Stimulated activated CD8-positive, alpha-beta memory T cell treated with anti-CD3 and anti-CD28 coated beads, Interleukin-4, amount 100 ng/mL, for 4 hours (primary cell): ENCODE results near the gene FOLR2.
"Not testable (repeated sequence)": the region's sequence is repeated elsewhere in the genome, so short reads cannot be mapped to it uniquely, and the experiment has no call there.

Source experiments
- DNase-seq, 2 donors: peaks; one replicate each; pipeline ENCODE4 v3.0.0-alpha.2; 2020; ENCODE audit warnings: low read depth in 2 of 2, low spot score in 1 of 2

The FOLR2 gene

DNA sequence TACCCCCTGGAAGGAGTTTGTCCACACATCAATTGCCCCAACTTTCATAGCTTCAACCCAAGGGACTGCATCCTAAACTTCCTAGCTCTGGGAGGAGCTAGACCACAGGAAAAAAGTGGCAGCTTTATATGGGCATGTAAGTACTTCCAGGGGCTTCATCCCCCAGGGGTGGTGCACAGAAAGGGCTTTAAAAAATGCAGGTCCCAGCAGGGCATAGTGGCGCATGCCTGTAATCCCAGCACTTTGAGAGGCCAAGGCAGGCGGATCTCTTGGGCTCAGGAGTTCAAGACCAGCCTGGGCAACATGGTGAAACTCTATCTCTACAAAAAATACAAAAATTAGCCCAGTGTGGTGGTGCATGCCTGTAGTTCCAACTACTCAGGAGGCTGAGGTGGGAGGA is 9.8 kb upstream of the FOLR2 start:
- DNase-seq: not testable (repeated sequence)

DNA sequence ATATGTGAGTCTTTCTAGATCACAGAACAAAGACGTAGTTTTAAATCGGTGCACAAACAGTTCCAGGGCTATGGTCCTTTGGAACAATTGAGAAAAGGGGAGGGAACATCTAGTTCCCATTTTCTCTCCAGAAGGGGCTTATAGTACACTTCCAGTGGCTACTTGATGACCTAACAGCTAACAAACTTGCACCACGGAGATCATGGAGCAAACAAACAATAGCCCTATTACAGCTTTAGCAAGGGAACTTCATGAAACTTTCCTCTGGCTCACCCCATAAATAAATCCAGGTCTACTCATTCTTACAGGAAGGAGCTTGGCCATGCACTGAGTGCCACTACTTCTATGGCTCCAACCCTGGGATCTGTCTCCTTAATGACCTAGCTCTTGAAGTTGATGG is 8.3 kb upstream of the FOLR2 start:
- DNase-seq: no peak

DNA sequence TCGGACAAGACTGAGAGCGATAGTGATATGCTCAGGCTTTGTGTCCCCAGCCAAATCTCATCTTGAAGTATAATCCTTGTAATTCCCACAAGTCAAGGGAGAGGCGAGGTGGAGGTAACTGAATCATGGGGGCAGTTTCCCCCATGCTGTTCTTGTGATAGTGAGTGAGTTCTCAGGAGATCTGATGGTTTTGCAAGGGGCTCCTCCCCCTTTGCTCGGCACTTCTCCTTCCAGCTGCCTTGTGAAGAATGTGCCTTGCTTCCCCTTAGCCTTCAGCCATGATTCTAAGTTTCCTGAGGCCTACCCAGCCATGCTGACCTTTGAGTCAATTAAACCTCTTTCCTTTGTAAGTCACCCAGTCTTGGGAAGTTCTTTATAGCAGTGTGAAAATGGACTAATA is 7.5 kb upstream of the FOLR2 start:
- no peak for DNase-seq

DNA sequence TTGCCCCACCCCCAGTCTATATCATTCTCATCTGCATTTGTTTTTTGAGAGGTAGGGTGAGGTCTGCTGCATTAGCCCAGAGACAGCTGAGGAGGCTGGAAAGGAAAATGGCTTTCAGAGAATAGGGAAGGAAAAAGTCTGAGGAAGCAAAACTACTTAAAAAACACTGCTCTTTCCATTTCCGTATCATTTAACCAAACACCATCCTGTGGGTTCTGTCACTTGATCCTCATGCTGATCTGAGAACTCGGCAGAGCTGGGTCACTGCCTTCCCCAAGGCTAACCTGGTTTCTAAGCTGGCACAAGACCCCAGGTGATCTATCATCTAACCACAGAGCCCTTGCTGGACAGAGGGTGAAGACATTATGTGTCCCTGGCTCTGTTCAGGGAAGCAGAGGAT is 1.2 kb downstream of the FOLR2 start:
- DNase-seq: no peak

DNA sequence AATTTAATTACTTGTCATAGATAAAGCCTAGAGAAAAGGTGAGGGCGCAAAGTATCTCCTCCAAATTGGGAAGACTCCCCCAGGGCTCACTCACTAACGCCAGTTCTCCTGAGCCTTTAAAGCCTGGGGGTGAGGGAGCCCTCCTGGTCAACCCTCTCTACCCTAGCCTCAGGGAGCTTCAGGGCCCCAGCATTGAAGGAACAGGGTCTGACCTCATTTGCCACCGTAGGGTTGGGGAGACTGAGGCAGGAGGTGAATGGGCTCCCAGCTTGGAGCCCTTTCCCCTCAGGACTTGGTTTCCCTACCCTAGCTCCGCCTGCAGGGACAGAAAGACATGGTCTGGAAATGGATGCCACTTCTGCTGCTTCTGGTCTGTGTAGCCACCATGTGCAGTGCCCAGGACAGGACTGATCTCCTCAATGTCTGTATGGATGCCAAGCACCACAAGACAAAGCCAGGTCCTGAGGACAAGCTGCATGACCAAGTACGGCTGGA is 1.7 kb downstream of the FOLR2 start:
- no peak for DNase-seq

DNA sequence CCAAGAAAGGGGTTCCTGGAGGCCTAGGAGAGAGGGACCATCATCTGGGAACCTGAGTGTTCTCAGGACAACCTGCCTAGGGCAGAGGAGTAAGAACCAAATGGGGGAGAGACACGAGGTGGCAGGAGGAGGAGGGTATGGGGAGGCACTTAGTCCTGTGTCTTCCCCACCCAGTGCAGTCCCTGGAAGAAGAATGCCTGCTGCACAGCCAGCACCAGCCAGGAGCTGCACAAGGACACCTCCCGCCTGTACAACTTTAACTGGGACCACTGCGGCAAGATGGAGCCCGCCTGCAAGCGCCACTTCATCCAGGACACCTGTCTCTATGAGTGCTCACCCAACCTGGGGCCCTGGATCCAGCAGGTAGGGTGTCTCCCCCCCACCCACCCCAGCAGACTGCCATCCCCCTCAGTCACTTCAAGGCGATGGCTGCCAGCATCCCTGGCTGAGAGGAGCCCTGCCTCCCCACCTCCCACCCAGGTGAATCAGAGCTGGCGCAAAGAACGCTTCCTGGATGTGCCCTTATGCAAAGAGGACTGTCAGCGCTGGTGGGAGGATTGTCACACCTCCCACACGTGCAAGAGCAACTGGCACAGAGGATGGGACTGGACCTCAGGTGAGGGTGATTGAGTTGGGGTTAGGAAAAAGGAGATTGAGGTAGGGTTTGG is 4.2 kb downstream of the FOLR2 start:
- DNase-seq: no peak

DNA sequence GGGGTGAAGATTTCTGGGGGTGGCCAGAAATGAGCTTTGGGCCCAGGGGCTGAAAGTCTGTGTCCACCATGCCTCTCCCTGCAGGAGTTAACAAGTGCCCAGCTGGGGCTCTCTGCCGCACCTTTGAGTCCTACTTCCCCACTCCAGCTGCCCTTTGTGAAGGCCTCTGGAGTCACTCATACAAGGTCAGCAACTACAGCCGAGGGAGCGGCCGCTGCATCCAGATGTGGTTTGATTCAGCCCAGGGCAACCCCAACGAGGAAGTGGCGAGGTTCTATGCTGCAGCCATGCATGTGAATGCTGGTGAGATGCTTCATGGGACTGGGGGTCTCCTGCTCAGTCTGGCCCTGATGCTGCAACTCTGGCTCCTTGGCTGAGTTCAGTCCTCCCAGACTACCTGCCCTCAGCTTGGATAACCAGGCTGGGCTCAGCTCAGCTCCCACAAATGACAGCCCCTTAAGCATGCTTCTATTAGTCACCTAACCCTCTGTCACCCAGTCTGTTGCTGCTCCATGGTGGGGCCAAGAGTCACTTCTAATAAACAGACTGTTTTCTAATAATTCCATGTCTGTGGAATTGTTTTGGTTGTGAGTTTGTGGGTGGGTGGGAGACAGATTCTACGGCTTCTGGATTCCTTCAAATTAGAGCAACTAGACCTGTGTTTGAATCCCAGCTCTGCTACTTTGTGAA is 4.9 kb downstream of the FOLR2 start:
- no peak for DNase-seq

DNA sequence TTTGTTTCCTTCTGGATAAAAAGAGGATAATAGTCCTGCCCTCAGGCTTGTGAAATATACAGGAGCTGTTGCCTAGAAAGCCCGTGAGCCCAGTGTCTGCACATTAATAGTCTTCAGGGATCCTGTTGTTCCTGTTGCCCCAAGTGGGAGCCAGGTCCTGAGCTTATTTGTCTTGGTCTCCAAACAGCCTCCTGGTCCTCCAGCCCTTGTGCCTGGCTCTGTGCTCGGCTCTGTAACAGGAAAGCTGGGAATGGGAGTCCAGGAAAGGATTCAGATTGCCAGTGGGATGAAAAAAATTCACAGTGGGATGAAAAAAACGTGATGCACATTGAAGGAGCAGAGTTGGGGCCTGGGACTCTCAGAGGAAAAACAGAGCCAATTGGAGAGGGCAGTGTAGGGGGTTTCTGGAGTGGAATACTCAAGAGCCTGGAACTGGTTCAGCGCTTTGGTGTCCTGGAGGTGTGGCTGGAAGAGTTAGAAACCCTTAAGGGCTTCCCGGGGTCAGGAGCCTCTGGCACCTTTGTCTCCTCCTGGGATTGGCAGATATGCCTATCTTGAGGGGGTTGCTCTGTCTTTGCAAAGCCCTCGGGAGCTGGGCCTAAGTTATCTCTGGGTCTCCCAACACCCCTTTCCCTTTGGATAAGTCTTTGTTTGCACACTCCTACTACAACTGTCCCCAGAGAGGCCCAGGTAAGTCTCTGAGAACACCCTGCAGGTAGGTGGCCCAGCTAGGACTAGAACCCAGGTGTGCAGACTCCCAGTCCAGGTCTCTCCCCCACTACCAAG is 5.7 kb downstream of the FOLR2 start:
- no peak for DNase-seq

DNA sequence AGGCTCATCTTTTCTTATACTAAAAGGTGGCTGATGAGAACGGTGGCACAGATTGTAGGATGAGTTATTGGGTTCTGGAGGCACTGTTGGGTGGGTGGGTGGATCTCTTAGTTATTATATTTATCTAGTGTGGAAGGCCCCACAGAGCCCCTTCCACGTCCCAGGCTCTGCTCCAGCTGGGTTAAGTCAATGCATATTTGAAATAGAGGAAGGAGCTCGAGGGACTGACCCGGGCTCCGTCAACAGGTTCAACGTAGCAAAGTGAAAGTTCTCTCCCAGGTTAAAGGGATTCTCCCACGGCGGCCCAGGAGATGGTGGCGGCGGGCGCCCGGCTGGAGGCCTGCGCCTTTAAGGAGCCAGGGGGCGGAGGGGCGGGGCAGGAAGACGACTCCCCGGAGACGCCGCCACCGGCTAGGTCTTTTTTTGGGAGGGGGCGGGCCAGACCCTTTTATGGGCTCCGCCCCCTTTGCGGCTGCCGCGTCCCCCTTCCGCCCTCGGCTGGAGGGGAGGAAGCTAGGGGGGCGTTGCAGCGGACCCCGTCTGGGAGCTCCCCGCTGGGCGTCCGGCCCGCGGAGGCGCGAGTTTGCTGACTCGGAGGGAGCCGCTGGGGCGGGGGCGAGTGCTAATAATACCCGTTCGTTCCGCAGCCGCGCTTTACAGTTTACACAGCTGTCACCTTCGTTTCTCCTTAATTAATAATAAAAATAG is 6.5 kb downstream of the FOLR2 start:
- peak; percentile 75 to 88 for DNase-seq

DNA sequence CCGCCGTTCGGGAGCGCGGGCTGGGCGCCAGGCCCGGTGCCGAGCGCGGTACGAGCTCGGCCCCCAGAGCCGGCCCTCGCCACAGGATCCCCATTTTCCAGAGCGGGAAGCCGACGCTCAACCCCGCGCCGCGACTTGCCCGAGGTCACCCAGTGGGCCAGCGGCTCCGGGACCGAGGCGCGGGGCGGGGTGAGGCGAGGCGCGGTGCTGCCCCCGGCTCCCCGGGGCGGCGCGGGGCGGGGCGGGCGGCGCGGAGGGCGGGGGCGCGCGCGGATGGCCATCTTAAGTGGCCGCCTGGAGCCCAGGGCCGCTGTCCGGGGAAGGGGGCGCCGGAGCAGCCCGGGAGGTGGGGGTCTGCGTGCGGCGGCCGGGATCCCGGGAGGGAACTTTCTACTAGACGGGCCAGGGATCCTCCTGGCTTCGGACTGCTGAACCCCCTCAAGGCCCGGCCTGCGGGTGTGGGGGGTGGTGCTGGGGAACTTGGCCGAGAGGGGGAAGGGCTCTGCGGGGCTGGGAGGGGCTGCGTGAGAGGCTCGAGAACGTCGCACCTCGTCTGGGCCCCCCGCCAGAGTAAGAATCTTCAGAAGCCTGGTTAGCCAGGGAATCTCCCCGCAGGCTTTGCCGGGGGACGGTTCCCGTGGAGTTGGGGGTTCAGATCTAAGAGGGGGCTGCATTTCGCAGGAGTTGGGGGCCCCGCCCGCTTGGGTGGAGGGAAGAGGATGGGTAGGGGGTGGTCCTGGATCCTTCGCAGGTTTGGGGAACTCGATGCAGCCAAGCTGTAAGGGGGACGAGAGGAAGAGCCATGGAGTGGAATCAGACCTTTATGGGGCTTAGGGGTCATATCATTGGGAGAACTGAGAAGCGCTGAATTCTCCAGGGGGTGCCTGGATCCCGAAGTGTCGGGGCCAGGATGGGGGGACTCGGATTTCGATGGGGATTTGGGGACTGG is 7.3 kb downstream of the FOLR2 start:
- peak in 1 of 2 donors; percentile 27 for DNase-seq

DNA sequence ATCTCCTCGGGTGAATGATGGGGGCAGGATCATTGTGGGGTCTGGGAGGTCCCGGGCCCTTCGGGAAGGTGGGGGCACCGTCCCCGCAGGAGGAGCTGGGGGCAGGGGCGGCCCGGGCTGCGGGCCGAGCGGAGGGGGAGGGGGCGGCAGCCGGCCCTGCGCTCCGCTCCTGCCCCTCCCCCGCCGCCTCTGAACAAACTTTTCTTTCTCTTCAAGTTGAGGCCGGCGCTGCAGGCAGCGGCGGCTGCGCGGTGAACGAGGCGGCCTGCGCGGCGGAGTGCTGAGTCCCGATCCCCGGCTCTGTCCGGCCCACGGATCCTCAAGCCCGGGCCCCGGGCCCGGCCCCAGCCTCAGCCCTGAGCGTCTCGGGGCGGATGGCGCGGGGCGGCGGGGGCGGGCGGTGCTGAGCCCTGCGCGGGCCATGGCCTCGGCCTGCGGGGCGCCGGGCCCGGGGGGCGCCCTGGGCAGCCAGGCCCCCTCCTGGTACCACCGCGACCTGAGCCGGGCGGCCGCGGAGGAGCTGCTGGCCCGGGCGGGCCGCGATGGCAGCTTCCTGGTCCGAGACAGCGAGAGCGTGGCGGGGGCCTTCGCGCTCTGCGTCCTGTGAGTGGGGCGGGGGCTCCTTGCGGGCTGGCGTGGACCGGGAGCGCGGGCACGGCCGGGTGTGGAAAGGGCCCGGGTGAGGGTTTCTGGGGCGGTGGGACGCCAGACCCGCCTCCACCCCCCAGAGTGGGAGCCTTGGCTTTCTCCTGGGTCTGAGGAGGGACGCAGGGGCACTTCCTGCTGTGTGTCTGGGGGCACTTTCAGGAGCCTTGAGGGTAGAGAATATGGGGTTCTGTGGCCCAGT is 8.2 kb downstream of the FOLR2 start, which contains the start of gene INPPL1:
Gene INPPL1, plus strand, starts transcription at position 204 of the 847 bp plus-strand sequence. Its CDS starts 218 bp downstream, at position 422.
- DNase-seq: no peak

DNA sequence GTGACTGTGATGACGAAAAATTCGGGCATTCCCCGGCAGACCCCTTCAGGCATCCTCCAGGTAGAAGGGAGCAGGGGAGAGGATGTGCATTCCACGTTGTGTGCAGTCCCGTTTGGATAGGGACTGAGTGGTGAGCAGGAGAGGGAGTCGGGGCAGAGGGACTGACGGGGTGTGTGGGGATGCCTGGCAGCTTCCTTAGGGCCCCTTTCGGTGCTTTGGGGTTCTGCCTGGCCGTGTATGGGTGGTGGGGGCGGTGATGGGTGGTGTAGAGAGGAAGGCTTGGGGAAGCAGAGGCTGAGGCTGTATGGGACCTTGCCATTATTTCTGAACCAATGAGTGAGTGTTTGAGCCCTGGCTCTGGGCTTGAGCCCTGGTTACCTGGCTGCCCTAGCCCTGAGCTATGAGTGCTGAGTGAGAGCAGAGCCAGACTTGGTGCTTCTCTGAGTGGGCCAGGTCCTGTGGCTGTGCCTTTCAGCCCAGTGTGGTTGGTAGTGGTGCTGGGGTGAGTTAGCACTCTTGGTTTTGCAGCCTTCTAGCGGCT is 8.9 kb downstream of the FOLR2 start:
- DNase-seq: no peak

DNA sequence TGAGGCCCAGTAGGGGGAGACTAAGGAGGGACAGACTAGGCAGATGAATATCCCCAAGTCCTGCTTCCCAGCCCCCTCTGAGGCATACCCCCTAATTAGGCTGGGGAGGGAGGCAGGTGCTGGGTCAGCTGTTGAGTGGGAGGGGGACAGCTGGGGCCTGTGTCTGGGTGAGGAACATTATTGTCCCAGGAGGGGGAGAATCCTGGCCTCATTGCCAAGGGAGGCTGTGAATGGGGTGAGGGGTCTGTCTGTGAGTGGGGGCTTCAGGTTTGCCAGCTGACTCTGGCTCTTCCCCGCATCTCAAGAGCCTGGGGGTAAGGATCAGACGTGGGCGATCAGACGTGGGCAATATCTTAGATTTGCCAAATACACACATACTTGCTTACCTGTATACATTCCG is 10.1 kb downstream of the FOLR2 start:
- DNase-seq: no peak

DNA sequence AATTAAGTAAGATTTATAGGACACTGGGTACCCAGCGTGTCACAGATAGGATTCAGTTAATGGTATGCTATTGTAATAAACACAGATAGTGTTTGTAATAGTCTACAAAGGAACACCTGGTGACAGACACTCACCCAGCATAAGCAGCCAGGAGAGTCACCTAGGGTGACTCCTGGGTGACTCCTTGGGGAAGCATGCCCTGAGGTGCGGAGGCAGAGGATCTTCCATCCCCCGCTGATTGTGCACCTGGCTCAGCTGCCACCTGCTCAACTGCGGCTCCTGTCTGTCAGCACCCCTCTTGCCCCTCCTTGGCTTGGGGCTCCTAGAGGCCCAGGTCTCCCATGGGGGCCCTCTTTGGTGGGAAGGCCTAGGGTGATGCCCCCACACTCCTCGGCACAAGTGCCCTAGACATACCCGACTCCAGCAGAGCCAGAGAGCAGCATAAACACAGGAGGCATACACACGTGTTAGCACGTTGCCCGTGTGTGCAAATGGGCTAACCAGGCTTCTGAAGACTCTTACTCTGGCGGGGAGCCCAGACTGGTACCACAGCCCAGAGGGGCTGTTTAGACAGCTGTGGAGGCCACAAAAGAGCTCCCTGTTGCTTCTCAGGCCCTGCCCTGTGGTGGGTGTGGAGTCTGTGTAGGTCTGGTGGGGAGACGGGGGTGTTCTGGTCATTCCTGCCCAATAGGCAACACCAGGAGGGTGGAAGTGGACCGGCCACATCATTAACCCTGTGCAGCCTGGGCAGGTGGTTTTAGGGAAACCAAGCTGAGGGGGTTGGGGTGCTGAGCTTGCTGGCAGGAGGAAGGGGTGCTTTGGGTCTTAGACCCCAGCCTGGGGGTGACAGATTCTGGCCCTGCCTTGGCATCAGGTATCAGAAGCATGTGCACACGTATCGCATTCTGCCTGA is 11.0 kb downstream of the FOLR2 start:
- DNase-seq: no peak

DNA sequence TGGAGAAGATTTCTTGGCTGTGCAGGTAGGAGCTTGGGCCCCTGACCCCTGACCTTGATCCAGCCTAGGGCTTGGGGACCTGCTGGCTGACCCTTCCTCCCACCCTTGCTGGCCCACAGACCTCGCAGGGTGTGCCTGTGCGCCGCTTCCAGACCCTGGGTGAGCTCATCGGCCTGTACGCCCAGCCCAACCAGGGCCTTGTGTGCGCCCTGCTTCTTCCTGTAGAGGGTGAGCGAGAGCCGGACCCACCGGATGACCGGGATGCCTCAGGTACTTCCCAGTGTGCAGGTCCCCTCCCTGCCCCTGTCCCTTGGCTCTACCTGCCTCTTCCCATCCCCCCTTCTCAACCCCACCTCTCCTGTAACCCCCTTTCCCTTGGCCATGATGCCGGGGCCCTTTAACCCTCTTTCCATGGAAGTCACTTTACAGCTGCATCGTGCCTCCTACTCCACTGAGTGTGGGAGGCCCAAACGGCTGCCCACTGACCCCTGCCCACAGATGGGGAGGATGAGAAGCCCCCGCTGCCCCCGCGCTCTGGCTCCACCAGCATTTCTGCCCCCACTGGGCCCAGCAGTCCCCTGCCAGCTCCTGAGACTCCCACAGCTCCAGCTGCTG is 11.7 kb downstream of the FOLR2 start:
- no peak for DNase-seq

DNA sequence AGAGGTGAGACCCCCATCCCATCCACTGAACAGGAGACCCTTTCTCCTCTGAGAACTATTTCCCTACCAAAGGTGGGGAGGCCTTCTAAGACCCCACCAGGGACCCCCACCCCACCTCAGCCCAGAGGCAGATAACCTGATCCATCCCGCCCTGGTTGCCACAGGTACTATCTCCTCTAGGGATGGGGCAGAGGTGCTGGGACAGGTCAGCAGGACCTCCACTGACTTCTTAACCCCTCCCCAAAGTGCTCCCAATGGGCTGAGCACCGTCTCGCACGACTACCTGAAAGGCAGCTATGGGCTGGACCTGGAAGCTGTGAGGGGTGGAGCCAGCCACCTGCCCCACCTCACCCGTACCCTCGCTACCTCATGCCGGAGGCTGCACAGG is 12.2 kb downstream of the FOLR2 start:
- no peak for DNase-seq

DNA sequence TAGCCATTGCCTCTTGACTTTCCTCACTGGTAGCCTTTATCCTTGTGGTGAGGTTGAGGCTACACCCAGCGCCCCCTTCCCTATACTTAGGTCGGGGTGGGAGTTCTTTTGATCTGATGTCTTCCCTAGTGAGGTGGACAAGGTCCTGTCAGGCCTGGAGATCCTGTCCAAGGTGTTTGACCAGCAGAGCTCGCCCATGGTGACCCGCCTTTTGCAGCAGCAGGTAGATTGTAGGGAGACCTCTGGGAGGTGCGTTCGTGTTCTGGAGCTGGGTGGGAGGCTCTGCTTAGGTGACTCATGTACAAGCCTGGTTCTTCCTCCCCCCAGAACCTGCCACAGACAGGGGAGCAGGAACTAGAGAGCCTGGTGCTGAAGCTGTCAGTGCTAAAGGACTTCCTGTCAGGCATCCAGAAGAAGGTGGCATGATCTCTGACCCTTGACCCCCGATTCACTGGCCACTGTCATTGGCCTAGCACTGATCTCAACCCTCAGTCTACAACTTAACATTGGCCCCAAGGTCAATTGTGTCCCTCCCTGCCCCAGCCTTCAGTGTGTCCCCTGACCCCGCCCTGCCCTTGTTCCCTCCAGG is 12.8 kb downstream of the FOLR2 start:
- no peak for DNase-seq
